Right ventricle myocardium superior (tissue), 1 donor: ENCODE data around the gene ABCA5. TPM values are rescaled to one million over a fixed set of nuclear protein-coding genes. Genes with fewer than 3 reads are reported as not detected.
"Not testable (repeated sequence)": the region's sequence is repeated elsewhere in the genome, so short reads cannot be mapped to it uniquely, and the experiment has no call there.

ENCODE experiments used
- ATAC-seq: fragments of 200-7000 bp; cut with Tn5 transposase; one replicate; pipeline ENCODE4 v1.9.1; 2020; ENCODE audit warnings: mild to moderate bottlenecking; ENCODE audit not compliant: poor library complexity
- DNase-seq: peaks from one replicate; pipeline ENCODE4 v3.0.0-alpha.2; 2020
- intact Hi-C: fragments of 100-400 bp; cut with DNase I; formaldehyde crosslinking; loops from one replicate; pipeline ENCODE4 v1.11.2; 2022
- total RNA-seq: library from RNA; stranded (reverse); fragmentation: NEBNext Ultra II Directional; extraction: Animal tissue kit (Norgen Biotek cat#: 25700); gene quantifications from one replicate; pipeline ENCODE4 v1.2.1, GENCODE V29; 2021
- donor health status: DM: no; HTN: yes; CAD: no; lungs with severe emphysema.

The ABCA5 gene
- total RNA-seq, 1 donor from 2014 or later, result 20.2 TPM

- no peak for ATAC-seq
- no peak for DNase-seq
- intact Hi-C loops, result loop anchor here (5.0 kb wide), 1 partner anchor 186 kb away; no protein-coding TSS in a partner anchor
These were observed 9.6 kb upstream of the ABCA5 start for GRCh38 chr17:69336580-69336979.

GRCh38 chr17:69335058-69335457 lies 8.1 kb upstream of the ABCA5 start:
- intact Hi-C loops, result loop anchor here (5.0 kb wide), 1 partner anchor 187 kb away; no protein-coding TSS in a partner anchor
- DNase-seq, result no peak
- peak; percentile 69 for ATAC-seq

GRCh38 chr17:69333561-69333960 lies 6.6 kb upstream of the ABCA5 start:
- intact Hi-C loops, result no loop called here
- ATAC-seq (no peak), DNase-seq (no peak)

- ATAC-seq (no peak), DNase-seq (no peak)
- intact Hi-C loops, result no loop called here
These were observed 4.8 kb upstream of the ABCA5 start for GRCh38 chr17:69331756-69332155.

GRCh38 chr17:69326377-69327059 lies 415 bp downstream of the ABCA5 start:
- ATAC-seq (peak; percentile 42), DNase-seq (no peak)
- intact Hi-C loops, result no loop called here

GRCh38 chr17:69325518-69326376 lies 1.2 kb downstream of the ABCA5 start:
- DNase-seq (no peak), ATAC-seq (no peak)

GRCh38 chr17:69323806-69324205 lies 3.1 kb downstream of the ABCA5 start:
- intact Hi-C loops, result no loop called here
- ATAC-seq (no peak), DNase-seq (no peak)

More at GRCh38 chr17:69325518-69326376, 1.2 kb downstream of the ABCA5 start:
- intact Hi-C loops, result no loop called here

- DNase-seq (no peak), ATAC-seq (no peak)
- intact Hi-C loops, result no loop called here
These were observed 6.1 kb downstream of the ABCA5 start for GRCh38 chr17:69320908-69321238.

- no peak for DNase-seq
- intact Hi-C loops, result no loop called here
- ATAC-seq, result no peak
These were observed 6.6 kb downstream of the ABCA5 start for GRCh38 chr17:69320210-69320907.

- intact Hi-C loops, result no loop called here
- DNase-seq, result no peak
- no peak for ATAC-seq
These were observed 9.3 kb downstream of the ABCA5 start for GRCh38 chr17:69317625-69318024.

- no peak for ATAC-seq
These were observed 12.5 kb downstream of the ABCA5 start for GRCh38 chr17:69314246-69315065.

GRCh38 chr17:69305177-69305576 lies 21.8 kb downstream of the ABCA5 start:
- DNase-seq (no peak), ATAC-seq (no peak)
- intact Hi-C loops, result no loop called here

More at GRCh38 chr17:69314246-69315065, 12.5 kb downstream of the ABCA5 start:
- intact Hi-C loops, result no loop called here
- no peak for DNase-seq

- intact Hi-C loops, result no loop called here
- DNase-seq, result no peak
These were observed 24.3 kb downstream of the ABCA5 start for GRCh38 chr17:69302682-69303081.

GRCh38 chr17:69300222-69300621 lies 26.7 kb downstream of the ABCA5 start:
- no peak for DNase-seq
- intact Hi-C loops, result no loop called here
- ATAC-seq, result no peak

More at GRCh38 chr17:69302682-69303081, 24.3 kb downstream of the ABCA5 start:
- ATAC-seq, result no peak

GRCh38 chr17:69298120-69298722 lies 28.7 kb downstream of the ABCA5 start:
- intact Hi-C loops, ATAC-seq, DNase-seq: not testable (repeated sequence)

GRCh38 chr17:69287168-69287567 lies 39.8 kb downstream of the ABCA5 start:
- ATAC-seq (no peak), DNase-seq (no peak)
- intact Hi-C loops, result no loop called here

GRCh38 chr17:69286257-69286656 lies 40.7 kb downstream of the ABCA5 start:
- intact Hi-C loops, result no loop called here
- DNase-seq, result no peak
- no peak for ATAC-seq

GRCh38 chr17:69284646-69285045 lies 42.3 kb downstream of the ABCA5 start:
- ATAC-seq (no peak), DNase-seq (no peak)
- intact Hi-C loops, result no loop called here
